Motor neuron (in vitro differentiated cells): ENCODE measurements around the gene S100A14. TPM values are rescaled to one million over a fixed set of nuclear protein-coding genes. Genes with fewer than 3 reads are reported as not detected.

Source experiments
- total RNA-seq, 8 experiments: library from RNA; unstranded; fragments of 300-600 nt; gene quantifications; 2 replicates each; pipeline versions ENCODE4 v1.2.3 to v1.2.4, GENCODE V29; 2022

The S100A14 gene
- total RNA-seq, 8 experiments from 2014 or later, result 0.11 to 0.66 (median 0.59) TPM; not detected in 3

Other genes starting within 250 kb of the S100A14 start
- not detected for gene S100A12, start 240.7 kb downstream of the S100A14 start, total RNA-seq
- gene S100A8, start 225.3 kb downstream of the S100A14 start, total RNA-seq, result 100 to 1,000 TPM in 1 of 8 experiments, 10 to 100 TPM in 1, under 1 TPM in 2, not detected in 4; 0.29 to 281 (median 8.6) TPM
- under 1 TPM in 5 of 8 experiments, not detected in 3; 0.10 to 0.66 (median 0.14) TPM for gene S100A7A, start 199.8 kb downstream of the S100A14 start, total RNA-seq
- gene S100A7, start 155.7 kb downstream of the S100A14 start, total RNA-seq, result not detected
- gene S100A6, start 80.3 kb downstream of the S100A14 start, total RNA-seq, result 1,000 to 10,000 TPM in 1 of 8 experiments, 100 to 1,000 TPM in 2, 1 to 10 TPM in 4, under 1 TPM in 1; 0.49 to 2,482 (median 5.7) TPM
- not detected for gene S100A5, start 75.4 kb downstream of the S100A14 start, total RNA-seq
- gene S100A4, start 70.5 kb downstream of the S100A14 start, total RNA-seq, result 1,000 to 10,000 TPM in 1 of 8 experiments, 10 to 100 TPM in 1, 1 to 10 TPM in 5, under 1 TPM in 1; 0.93 to 1,152 (median 3.7) TPM
- gene S100A3, start 67.1 kb downstream of the S100A14 start, total RNA-seq, result 1 to 10 TPM in 2 of 8 experiments, under 1 TPM in 3, not detected in 3; 0.36 to 4.1 (median 1.00) TPM
- 1 to 10 TPM in 4 of 8 experiments, under 1 TPM in 2, not detected in 2; 0.23 to 4.5 (median 1.5) TPM for gene S100A2, start 50.5 kb downstream of the S100A14 start, total RNA-seq
- gene S100A16, start 3.2 kb downstream of the S100A14 start, total RNA-seq, result 100 to 1,000 TPM in 1 of 8 experiments, 10 to 100 TPM in 1, 1 to 10 TPM in 6; 2.0 to 108 (median 7.0) TPM
- 100 to 1,000 TPM in 2 of 8 experiments, 10 to 100 TPM in 6; 44.1 to 224 (median 59.6) TPM for gene S100A13, start 11.2 kb upstream of the S100A14 start, total RNA-seq
- gene S100A1, start 12.1 kb upstream of the S100A14 start, total RNA-seq, result 1 to 10 TPM in 5 of 8 experiments, under 1 TPM in 3; 0.38 to 3.7 (median 1.5) TPM
- gene CHTOP, start 17.7 kb upstream of the S100A14 start, total RNA-seq, result 100 to 1,000 TPM in 4 of 8 experiments, 10 to 100 TPM in 4; 29.9 to 136 (median 99.2) TPM
- gene SNAPIN, start 42.4 kb upstream of the S100A14 start, total RNA-seq, result 10 to 100 TPM; 36.1 to 93.5 (median 53.3) TPM
- 100 to 1,000 TPM; 116 to 542 (median 228) TPM for gene ILF2, start 54.7 kb upstream of the S100A14 start, total RNA-seq
- under 1 TPM in 7 of 8 experiments, not detected in 1; 0.27 to 0.85 (median 0.64) TPM for gene NPR1, start 62.4 kb upstream of the S100A14 start, total RNA-seq
- gene INTS3, start 111.7 kb upstream of the S100A14 start, total RNA-seq, result 10 to 100 TPM; 33.0 to 70.4 (median 44.9) TPM
- 10 to 100 TPM in 5 of 8 experiments, 1 to 10 TPM in 3; 5.0 to 49.7 (median 15.3) TPM for gene SLC27A3, start 159.1 kb upstream of the S100A14 start, total RNA-seq